Mucosa of descending colon (tissue), 3 donors: ENCODE results near the gene PEDS1. TPM values are rescaled to one million over a fixed set of nuclear protein-coding genes. Genes with fewer than 3 reads are reported as not detected.

Experiments used
- ATAC-seq: fragments of 200-7000 bp; cut with Tn5 transposase; one replicate; pipeline ENCODE4 v1.9.1; 2020; ENCODE audit warnings: mild to moderate bottlenecking, moderate library complexity
- DNase-seq, 3 donors: peaks; one replicate each; pipeline ENCODE4 v3.0.0-alpha.2; 2020
- H3K36me3 ChIP-seq: fragments of 200-600 bp; one replicate; pipeline ENCODE4 v1.8.0; 2021; ENCODE audit warnings: low read depth, mild to moderate bottlenecking
- H3K4me1 ChIP-seq: fragments of 200-600 bp; one replicate; pipeline ENCODE4 v1.8.0; 2021; ENCODE audit warnings: low read depth, mild to moderate bottlenecking
- H3K4me3 ChIP-seq: fragments of 200-600 bp; one replicate; pipeline ENCODE4 v1.8.0; 2021; ENCODE audit warnings: mild to moderate bottlenecking
- H3K9me3 ChIP-seq: fragments of 200-600 bp; one replicate; pipeline ENCODE4 v1.8.0; 2021; ENCODE audit warnings: mild to moderate bottlenecking
- CTCF ChIP-seq: fragments of 200-600 bp; IDR thresholded peaks from one replicate; pipeline ENCODE4 v1.8.0; 2022; ENCODE audit warnings: antibody characterized with exemption, mild to moderate bottlenecking
- intact Hi-C, 2 donors: fragments of 100-400 bp; cut with DNase I in 1 of 2; cut with micrococcal nuclease in 1 of 2; formaldehyde crosslinking; loops; one replicate each; pipeline versions ENCODE4 v1.11.0 to v1.11.1; 2022; cut with DNase I, micrococcal nuclease
- total RNA-seq, 3 donors: library from RNA; stranded (reverse); fragmentation: NEBNext Ultra II Directional in 2 of 3; extraction: Animal tissue kit (Norgen Biotek cat#: 25700) in 2 of 3; gene quantifications; one replicate each; pipeline versions ENCODE4 v1.2.1 to v1.2.4, GENCODE V29; 2021 to 2023
- donor health status: DM: no; HTN: no; CAD: no; lungs with moderate emphysema.
- donor health status: DM: no; HTN: no; CAD: no.
- donor health status: DM: no; HTN: yes; CAD: no.

The PEDS1 gene
- total RNA-seq, 3 donors from 2014 or later, result 21.2 to 34.3 (median 23.3) TPM

GRCh38 chr20:50151034-50151743 is 2.3 kb downstream of the PEDS1 start:
- no peaks in the 10 kb centered on the region for H3K36me3 ChIP-seq
- intact Hi-C loops, result no loop called here
- peaks cover 39% of the 10 kb centered on the region for H3K4me1 ChIP-seq
- H3K4me3 ChIP-seq, result no peak overlapping the region
- no peak for TF ChIP-seq CTCF
- H3K9me3 ChIP-seq, result no peaks in the 10 kb centered on the region
- ATAC-seq, result peak; percentile 42
- DNase-seq, result peak in 2 of 3 donors; percentile 51 to 69

- TF ChIP-seq CTCF, result no peak
- H3K4me1 ChIP-seq, result peaks cover 39% of the 10 kb centered on the region
- no peak for ATAC-seq
- intact Hi-C loops, result no loop called here
- peak in 1 of 3 donors; percentile 49 for DNase-seq
- no peak overlapping the region for H3K4me3 ChIP-seq
- H3K36me3 ChIP-seq, result no peaks in the 10 kb centered on the region
- H3K9me3 ChIP-seq, result no peaks in the 10 kb centered on the region
These were observed 3.9 kb downstream of the PEDS1 start for GRCh38 chr20:50149481-50150254.

GRCh38 chr20:50146732-50147662 is 6.5 kb downstream of the PEDS1 start:
- TF ChIP-seq CTCF, result no peak
- H3K4me1 ChIP-seq, result peaks cover 35% of the 10 kb centered on the region
- ATAC-seq (peak; percentile 72), DNase-seq (peak; percentile 62 to 78 (median 68))
- no peak overlapping the region for H3K4me3 ChIP-seq
- intact Hi-C loops, result no loop called here
- no peaks in the 10 kb centered on the region for H3K9me3 ChIP-seq
- peaks cover 7% of the 10 kb centered on the region for H3K36me3 ChIP-seq

- TF ChIP-seq CTCF, result no peak
- peaks cover 7% of the 10 kb centered on the region for H3K36me3 ChIP-seq
- H3K4me1 ChIP-seq, result peaks cover 27% of the 10 kb centered on the region
- no peak for DNase-seq
- no peak overlapping the region for H3K4me3 ChIP-seq
- intact Hi-C loops, result no loop called here
- H3K9me3 ChIP-seq, result no peaks in the 10 kb centered on the region
- ATAC-seq, result no peak
These were observed 7.3 kb downstream of the PEDS1 start for GRCh38 chr20:50146214-50146613.

GRCh38 chr20:50145566-50145965 is 8.0 kb downstream of the PEDS1 start:
- Histone ChIP-seq H3K36me3 (peaks cover 7% of the 10 kb centered on the region), H3K9me3 (no peaks in the 10 kb centered on the region), H3K4me1 (peaks cover 21% of the 10 kb centered on the region), H3K4me3 (no peak overlapping the region)
- no peak for TF ChIP-seq CTCF
- intact Hi-C loops, result no loop called here
- ATAC-seq, result no peak
- DNase-seq, result no peak
